Erythroblast (primary cell): ENCODE results near the gene SMLR1.

Source experiments
- DNase-seq, 2 experiments: peaks; one replicate each; lab custom pipeline; 2025; lab: John Stamatoyannopoulos, UW
- GATA1 ChIP-seq: IDR thresholded peaks from 2 replicates; pipeline ENCODE4 v1.6.1; 2011; ENCODE audit warnings: low read depth, mild to moderate bottlenecking, control low read depth, low read length, moderate library complexity
- POLR2A ChIP-seq: IDR thresholded peaks from 2 replicates; pipeline ENCODE4 v1.6.1; 2011; ENCODE audit warnings: mild to moderate bottlenecking, low read length

SMLR1 gene

DNA sequence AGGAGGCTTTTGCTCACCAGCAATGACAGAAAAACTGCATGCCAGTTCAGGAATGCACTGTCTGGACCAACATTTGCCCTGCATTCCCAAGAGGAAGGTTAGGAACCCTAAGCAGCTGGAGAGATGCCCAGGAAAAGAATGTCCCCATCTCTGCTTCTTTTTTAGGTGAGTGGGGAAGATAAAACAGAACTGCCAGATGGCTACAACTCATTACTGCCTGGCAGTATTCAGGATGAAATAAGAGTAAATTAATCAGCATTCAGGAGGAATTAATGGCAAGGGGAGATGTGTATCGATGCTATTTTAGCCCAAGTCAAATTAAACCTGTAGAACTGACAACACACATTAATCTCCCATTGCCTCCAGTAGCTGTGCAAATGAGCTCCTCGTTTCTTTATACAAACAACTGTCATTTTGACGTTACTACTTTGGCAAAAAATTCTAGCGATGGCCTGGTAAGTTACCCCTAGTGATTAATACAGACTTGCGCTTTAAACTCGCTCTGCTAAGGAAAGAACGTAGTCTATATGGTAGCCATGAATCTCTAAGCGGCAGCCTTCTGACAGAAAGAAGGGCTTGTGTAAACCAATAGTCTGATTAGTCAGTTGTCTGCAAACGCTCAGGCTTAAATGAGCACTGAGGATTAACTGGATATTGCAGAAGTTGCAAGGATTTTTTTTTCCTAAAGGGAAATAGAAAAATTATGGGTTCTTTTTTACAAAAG is 16.7 kb upstream of the SMLR1 start:
- TF ChIP-seq POLR2A, result no peak
- no peak for TF ChIP-seq GATA1
- DNase-seq, result no peak

DNA sequence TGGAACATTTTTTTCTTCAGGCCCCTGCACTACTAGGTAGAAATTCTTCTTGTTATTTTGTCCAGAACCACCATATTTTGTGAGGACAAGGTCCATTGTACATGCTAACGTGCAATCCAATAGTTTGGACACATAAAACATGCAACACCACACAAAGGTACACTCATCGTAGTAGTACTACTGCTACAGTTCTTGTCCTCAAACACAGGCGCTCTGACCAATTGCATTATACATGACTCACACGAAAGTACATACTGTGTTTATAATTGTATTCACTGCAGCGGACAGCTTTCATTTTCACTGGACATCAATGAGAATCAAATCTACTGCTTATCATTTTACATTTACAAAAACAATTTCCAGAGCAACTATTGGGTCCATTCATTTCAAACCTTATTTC is 15.3 kb upstream of the SMLR1 start:
- no peak for TF ChIP-seq POLR2A
- TF ChIP-seq GATA1, result no peak
- no peak for DNase-seq

DNA sequence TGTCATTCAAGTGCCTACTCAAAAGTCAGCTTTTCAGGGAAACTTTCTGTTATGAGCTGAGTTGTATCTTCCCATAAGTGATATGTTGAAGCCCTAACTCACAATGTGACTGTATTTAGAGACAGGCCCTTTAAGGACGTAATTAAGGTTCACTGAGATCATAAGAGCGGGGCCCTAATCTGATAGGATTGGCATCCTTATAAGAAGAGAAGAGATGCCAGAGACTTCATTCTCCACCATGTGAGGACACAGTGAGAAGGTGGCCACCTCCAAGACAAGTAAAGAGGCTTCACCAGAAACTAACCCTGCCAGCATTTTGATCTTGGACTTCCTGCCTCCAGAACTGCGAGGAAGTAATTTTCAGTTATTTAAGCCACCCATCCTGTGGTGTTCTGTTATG is 12.7 kb upstream of the SMLR1 start:
- no peak for TF ChIP-seq GATA1
- TF ChIP-seq POLR2A, result no peak
- no peak for DNase-seq

DNA sequence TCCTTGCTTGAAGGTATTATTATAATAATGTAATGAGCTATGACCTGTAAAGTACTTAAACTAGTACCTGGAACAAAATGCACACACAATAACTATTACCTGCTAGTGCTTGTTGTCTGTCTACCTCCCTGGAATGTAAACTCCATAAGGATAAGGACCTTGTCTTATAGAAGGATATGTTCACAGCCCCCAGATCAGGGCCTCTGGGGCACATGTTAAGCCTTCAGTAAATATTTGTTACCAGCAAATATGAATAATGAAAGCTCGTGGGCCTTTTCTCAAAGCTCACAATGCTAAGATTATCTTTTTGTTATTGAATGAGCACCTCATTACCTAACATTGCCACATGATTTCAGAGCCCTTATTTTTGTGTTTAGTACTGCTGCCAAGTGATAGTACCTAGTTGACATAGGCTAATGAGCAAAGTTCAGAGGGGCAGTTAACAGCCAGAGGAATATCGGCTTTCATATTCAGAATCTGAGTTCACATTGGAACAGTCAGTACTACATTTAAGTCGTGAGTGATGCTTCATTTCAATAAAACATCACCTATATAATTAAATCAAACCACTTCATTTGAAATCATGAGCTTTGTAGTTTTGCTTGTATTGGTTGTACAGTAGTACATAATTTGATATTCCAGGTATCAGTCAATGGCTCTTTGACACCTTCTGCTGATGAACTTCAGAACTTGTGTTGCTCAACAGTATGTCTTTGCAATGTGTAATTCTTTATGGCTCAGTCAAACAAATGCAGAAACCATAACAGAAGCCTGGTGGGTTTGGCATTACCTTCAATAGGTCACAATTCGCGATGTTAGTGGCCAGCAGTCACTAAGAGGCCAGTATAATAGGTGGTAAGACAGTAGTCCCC is 11.8 kb upstream of the SMLR1 start:
- no peak for DNase-seq
- TF ChIP-seq GATA1 (no peak), POLR2A (no peak)

DNA sequence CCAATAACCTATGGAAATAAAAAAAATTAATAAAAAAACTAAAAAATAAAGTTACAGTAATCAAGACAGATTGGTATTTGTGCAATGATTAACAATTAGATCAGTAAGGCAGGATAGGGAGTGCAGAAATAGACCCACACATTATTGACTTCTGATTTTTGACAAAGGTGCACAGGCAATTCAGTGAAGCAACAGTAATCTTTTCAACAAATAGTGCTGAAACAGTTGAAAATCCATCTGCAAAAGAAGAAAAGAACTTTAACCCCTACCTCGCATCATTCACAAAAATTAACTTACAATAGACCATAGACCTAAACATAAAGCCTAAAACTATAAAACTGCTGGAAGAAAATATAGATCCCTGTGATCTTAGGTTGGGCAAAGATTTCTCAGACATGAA is 4.5 kb upstream of the SMLR1 start:
- TF ChIP-seq POLR2A, result no peak
- TF ChIP-seq GATA1, result no peak
- no peak for DNase-seq

DNA sequence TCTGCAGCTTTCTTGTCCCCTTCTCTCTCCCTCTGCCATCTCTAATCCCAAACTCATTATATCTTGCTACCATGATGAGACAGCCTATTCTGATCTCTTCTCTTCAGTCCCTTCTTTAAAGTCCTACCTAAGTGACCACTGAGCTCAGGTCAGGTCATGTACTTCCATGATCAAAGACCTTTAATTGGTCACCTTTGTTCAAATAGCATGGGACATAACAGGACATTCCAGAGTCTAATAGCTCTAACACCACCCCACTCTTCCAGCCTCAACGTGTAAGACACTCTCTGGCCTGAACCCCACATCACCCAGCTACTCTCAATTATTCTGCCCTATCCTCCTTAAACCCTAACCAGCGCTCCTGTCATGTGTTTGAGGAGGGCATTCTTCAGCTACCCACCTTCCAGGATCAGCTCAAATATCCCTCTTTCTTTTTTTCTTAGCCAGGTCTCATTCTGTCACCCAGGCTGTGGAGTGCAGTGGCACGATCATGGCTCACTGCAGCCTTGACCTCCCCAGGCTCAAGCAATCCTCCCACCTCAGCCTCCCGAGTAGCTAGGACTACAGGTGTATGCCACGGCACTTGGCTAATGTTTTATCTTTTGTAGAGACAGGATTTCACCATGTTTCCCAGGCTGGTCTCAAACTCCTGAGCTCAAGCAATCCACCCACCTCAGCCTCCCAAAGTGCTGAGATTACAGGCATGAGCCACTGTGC is 2.1 kb upstream of the SMLR1 start:
- DNase-seq, result no peak
- TF ChIP-seq POLR2A (no peak), GATA1 (no peak)

DNA sequence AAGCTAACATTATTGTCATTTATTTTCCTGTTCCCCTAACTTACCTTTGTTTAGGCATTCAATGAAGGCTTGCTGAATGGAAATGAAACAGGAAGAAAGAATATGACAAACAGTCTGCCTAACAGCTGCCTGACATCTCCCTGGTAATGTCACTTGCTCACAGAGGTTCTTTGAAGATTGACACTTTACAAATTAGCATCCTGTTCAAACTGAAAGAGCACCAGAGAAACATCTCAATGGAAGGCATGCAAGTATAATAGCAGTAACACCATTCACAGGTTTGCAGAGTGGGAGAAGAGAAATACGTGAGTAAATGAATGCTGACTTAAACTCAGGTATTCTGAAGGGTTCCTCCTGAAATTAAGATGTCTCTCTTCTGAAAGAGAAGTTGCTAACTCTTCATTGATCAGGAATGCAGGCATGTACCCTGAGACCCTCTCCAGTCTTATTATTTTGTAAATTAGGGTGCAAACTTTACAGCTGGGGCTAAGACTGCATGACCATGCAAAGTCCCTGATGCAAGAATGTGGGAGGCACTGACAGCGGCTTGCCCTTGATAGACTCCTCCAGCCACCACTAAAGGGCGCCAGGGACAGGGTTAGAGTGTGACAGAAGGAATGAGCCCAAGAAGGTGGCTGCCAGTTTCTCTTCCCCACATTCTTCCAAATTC is 1.3 kb upstream of the SMLR1 start:
- DNase-seq, result no peak
- TF ChIP-seq POLR2A (no peak), GATA1 (no peak)

DNA sequence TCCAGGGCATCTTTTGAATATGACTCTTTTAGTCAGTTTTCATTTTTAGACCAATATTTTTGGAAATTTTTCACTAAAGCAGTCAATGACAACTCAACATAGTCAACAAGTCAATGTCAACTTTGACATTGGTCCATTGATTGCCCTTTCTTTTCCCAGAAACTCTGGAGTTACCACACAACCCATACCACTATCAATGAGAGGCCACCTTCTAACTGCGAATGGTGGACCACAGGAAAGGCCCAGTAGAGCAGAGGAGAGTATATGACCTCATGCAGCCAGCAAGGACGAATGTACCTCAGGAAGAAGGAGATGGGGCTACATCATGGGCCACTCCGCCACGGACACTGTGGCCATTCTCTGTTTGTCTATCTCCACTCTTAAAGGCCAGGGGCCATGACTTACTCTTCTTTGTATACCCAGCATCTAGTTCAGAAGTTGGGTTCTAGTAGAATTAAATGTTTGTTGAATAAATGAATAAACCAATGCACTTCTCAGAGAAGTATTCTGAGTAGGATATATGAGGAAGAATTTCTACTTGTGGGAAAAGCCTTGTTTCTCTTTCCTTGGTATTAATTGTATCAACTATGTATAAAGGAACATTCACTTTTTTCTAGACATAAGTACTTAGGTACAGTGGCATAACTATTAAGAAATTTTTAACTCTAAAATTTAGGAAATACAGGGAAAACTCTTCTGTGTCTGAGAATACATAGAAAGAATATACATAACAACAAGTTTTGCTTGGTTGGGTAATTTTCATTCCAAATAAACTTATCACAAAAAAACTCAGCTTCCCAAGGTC is 562 bp upstream of the SMLR1 start:
- TF ChIP-seq GATA1 (no peak), POLR2A (no peak)
- no peak for DNase-seq

DNA sequence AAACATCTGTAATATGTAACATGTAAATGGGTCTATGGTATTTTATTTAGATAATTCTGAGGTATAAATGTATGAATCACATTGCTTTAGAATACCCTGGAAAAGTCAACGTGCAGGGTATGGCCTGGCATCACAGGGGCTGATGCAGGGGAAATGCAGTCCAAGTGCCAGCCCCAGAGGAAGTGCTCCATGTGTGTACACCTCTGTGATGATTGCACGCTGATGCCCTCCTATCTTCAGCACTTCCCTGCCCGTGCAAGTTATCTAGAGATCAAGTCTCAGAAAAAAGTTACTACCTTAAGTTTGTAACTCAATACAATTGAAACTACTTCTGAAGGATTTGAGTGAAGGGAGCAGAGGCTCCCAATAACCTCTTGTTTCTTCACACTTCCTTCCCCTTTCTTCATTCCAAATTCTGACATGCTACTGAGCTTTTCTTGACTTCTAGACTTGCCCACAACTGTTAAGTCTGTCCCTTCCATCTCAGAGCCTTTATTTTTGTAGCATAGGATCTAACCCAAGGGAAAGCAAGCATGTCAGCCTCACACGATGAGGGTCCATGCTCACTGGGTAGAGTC is 2.2 kb downstream of the SMLR1 start:
- DNase-seq, result no peak

DNA sequence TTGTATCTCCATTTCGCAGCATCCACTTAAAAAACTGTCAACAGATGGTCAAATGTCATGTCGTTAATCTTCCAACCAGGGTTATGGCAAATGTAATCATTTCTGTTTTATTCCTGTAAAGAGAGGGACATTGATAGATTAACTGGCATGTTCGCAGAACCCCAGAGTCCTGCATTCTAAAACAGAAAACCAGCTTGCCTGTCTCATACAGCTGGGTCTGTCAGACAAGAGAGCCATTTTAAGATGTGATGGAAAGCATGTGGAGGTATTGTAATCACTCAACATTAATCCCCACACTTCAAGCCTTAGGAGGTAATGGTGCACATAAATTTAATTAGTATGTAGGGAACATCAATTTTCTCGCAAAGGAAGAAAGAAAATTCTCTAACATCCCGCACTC is 4.4 kb downstream of the SMLR1 start:
- no peak for DNase-seq
- TF ChIP-seq POLR2A (no peak), GATA1 (no peak)

More for the DNA sequence above, 2.2 kb downstream of the SMLR1 start:
- TF ChIP-seq POLR2A (no peak), GATA1 (no peak)

DNA sequence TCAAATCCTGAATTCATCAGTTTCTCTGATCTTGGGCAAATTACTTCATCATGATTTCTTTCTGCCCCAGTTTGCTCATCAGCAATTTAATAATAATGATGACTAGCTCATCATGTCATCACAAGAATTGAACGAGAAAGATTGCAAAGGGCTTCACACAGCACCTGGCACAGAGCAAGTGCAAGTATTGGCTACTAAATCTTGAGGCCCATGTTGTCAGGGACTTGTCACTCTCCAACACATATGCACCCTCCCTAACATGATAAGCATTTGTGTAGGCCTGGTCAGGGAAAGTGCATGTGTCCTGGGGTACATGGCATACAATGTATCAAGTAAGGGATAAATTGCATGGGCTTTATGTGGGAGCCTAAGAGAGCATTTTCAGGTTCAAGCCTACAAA is 6.4 kb downstream of the SMLR1 start:
- TF ChIP-seq POLR2A (no peak), GATA1 (no peak)
- no peak for DNase-seq
